Fibroblast of lung (primary cell): ENCODE results near the gene CLDN14.

ENCODE experiments used
- EZH2 ChIP-seq: IDR thresholded peaks from 2 replicates; pipeline ENCODE4 v1.5.1; 2012; ENCODE audit warnings: low read length, control low read depth, mild to moderate bottlenecking; ENCODE audit errors: missing control alignments
- TF ChIP-seq, protein P1 (sequence below), 2 donors: IDR thresholded peaks in 1 of 2; conservative IDR thresholded peaks in 1 of 2; 1 replicate in 1 of 2; 2 replicates in 1 of 2; pipeline ENCODE4 v1.5.1; 2011 to 2012; ENCODE audit warnings: low read length in 2 of 2, control low read depth in 1 of 2, inconsistent platforms in 1 of 2, low read depth in 1 of 2, mild to moderate bottlenecking in 1 of 2

- TF ChIP-seq, protein P1, sequence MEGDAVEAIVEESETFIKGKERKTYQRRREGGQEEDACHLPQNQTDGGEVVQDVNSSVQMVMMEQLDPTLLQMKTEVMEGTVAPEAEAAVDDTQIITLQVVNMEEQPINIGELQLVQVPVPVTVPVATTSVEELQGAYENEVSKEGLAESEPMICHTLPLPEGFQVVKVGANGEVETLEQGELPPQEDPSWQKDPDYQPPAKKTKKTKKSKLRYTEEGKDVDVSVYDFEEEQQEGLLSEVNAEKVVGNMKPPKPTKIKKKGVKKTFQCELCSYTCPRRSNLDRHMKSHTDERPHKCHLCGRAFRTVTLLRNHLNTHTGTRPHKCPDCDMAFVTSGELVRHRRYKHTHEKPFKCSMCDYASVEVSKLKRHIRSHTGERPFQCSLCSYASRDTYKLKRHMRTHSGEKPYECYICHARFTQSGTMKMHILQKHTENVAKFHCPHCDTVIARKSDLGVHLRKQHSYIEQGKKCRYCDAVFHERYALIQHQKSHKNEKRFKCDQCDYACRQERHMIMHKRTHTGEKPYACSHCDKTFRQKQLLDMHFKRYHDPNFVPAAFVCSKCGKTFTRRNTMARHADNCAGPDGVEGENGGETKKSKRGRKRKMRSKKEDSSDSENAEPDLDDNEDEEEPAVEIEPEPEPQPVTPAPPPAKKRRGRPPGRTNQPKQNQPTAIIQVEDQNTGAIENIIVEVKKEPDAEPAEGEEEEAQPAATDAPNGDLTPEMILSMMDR (conservative IDR thresholded peaks at IDR 0.05 in 1 of 2, IDR thresholded peaks at IDR 0.05 in 1 of 2; ENCODE audit: low read depth in 1 of 2, low read length in 2 of 2) = no peak
- no peak for TF ChIP-seq EZH2
Measured at GRCh38 chr21:36461918-36462486, 17.9 kb downstream of the CLDN14 start.
